WTC11 (cell line): ENCODE data around the gene RGS7.

ENCODE experiments used
- CBFB ChIP-seq: sonication (generic); formaldehyde crosslinking; IDR thresholded peaks from 2 replicates; pipeline ENCODE4 v1.8.1; 2022; ENCODE audit warnings: mild to moderate bottlenecking, low read depth, missing genetic modification reagents
- CTCF ChIP-seq: fragments of 200-600 bp; IDR thresholded peaks from 2 replicates; pipeline ENCODE4 v1.8.0; 2022; ENCODE audit warnings: antibody characterized with exemption
- EMX1 ChIP-seq: fragments of 250-450 bp; sonication (Bioruptor Pico); IDR thresholded peaks from 2 replicates; pipeline ENCODE4 v1.8.0; 2021; ENCODE audit warnings: mild to moderate bottlenecking
- ETV6 ChIP-seq: sonication (generic); formaldehyde crosslinking; IDR thresholded peaks from 2 replicates; pipeline ENCODE4 v1.8.1; 2022; ENCODE audit warnings: mild to moderate bottlenecking, missing genetic modification reagents
- GTF2I ChIP-seq: fragments of 250-450 bp; sonication (Bioruptor Pico); conservative IDR thresholded peaks from 2 replicates; pipeline ENCODE4 v1.4.0; 2021; ENCODE audit warnings: mild to moderate bottlenecking
- JAZF1 ChIP-seq: fragments of 250-450 bp; sonication (Bioruptor Pico); IDR thresholded peaks from 2 replicates; pipeline ENCODE4 v1.9.0; 2021; ENCODE audit warnings: moderate library complexity, mild to moderate bottlenecking, inconsistent platforms
- KAT7 ChIP-seq: sonication (generic); formaldehyde crosslinking; IDR thresholded peaks from 2 replicates; pipeline ENCODE4 v1.8.1; 2023; ENCODE audit warnings: missing genetic modification reagents, mild to moderate bottlenecking, borderline replicate concordance

GRCh38 chr1:240965581-240966091, 391.4 kb downstream of the RGS7 start:
- no peak for TF ChIP-seq KAT7 (CRISPR knock-in tag)
- TF ChIP-seq CBFB (CRISPR knock-in tag), result no peak
- TF ChIP-seq CTCF, result no peak
- no peak for TF ChIP-seq EMX1 (CRISPR knock-in tag)
- no peak for TF ChIP-seq JAZF1 (CRISPR knock-in tag)
- TF ChIP-seq ETV6, result no peak
- no peak for TF ChIP-seq GTF2I (CRISPR knock-in tag)
